Stomach (tissue), 4 donors: ENCODE results near the gene SEBOX.

Experiments
- EP300 ChIP-seq: sonication (generic); formaldehyde crosslinking; IDR thresholded peaks from one replicate; pipeline ENCODE4 v1.6.1; 2017; ENCODE audit warnings: antibody characterized with exemption
- POLR2A ChIP-seq, 4 donors: fragments of 450-650 bp; IDR thresholded peaks; one replicate each; pipeline ENCODE4 v1.6.1; 2016; ENCODE audit warnings: antibody characterized with exemption in 4 of 4, control low read depth in 2 of 4, mild to moderate bottlenecking in 1 of 4, moderate library complexity in 1 of 4
- TF ChIP-seq, protein P1 (sequence below), 7 experiments: fragments of 450-650 bp in 4 of 7; fragments of 200-600 bp in 3 of 7; sonication (generic) in 3 of 7; IDR thresholded peaks; one replicate each; pipeline ENCODE4 v1.5.1; 2016 to 2019; ENCODE audit warnings: antibody characterized with exemption in 7 of 7, control low read depth in 2 of 7, mild to moderate bottlenecking in 1 of 7

DNA sequence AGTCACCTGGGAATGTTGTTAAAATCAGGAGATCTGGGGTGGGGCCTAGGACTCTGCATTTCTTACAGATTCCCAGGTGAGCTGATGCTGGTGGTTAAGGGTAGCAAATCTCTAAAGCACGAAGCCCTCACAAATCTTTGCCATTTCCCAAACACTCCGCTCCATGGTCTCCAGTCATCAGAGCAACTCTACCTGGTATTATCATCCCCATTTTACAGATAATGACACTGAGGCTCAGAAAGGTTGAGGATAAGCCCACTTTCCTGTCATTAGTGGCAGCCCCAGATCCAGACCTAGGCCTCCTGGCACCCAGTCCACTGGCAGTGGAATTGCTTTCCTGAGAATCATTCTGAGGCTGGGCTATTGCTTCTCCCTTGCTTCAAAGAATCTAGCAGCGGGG is 32.3 kb upstream of the SEBOX start:
- TF ChIP-seq, protein P1, sequence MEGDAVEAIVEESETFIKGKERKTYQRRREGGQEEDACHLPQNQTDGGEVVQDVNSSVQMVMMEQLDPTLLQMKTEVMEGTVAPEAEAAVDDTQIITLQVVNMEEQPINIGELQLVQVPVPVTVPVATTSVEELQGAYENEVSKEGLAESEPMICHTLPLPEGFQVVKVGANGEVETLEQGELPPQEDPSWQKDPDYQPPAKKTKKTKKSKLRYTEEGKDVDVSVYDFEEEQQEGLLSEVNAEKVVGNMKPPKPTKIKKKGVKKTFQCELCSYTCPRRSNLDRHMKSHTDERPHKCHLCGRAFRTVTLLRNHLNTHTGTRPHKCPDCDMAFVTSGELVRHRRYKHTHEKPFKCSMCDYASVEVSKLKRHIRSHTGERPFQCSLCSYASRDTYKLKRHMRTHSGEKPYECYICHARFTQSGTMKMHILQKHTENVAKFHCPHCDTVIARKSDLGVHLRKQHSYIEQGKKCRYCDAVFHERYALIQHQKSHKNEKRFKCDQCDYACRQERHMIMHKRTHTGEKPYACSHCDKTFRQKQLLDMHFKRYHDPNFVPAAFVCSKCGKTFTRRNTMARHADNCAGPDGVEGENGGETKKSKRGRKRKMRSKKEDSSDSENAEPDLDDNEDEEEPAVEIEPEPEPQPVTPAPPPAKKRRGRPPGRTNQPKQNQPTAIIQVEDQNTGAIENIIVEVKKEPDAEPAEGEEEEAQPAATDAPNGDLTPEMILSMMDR (IDR thresholded peaks at IDR 0.05) = no peak
- TF ChIP-seq POLR2A (IDR thresholded peaks at IDR 0.05) (no peak), EP300 (no peak)
